Measurements from ENCODE around the gene OXTR.

OXTR gene

DNA sequence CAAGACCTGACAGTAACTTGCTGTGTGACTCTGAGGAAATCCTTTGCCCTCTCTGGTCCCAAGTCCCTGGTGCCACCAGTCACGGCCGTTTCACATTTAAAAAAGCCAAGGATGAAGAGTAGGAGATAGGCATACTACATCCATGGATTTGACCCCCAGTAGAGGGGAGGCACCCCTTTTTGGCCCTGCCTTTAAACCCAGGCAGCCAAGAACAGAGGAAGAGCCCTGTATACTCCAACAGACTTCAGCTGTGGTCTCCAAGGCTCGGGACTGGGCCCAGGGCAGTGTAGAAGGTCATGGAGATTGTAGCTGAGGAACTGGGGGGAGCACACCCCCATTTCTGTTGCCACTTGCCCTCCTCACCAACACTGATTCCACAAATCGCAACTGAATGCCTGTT is 32.1 kb downstream of the OXTR start:
- no peak for TF ChIP-seq CTCF (conservative IDR thresholded peaks at IDR 0.05; ENCODE audit: low read depth, low read length)
- H4K20me1 ChIP-seq (ENCODE audit: insufficient read depth), result no peaks in the 10 kb centered on the region

GRCh38 chr3:8736436-8736835 is 33.0 kb downstream of the OXTR start:
- H3K4me1 ChIP-seq (ENCODE audit: low read depth, poor library complexity, severe bottlenecking), result no peaks in the 10 kb centered on the region

More for the DNA sequence above, 32.1 kb downstream of the OXTR start:
- Histone ChIP-seq H3K27me3 (ENCODE audit: insufficient read depth, low read depth) (no peaks in the 10 kb centered on the region), H3K4me3 (IDR thresholded peaks at IDR 0.05; ENCODE audit: insufficient read depth, low read depth, low read length) (no peak overlapping the region), H3K4me2 (no peak overlapping the region), H3K9ac (no peak overlapping the region), H3K36me3 (ENCODE audit: insufficient read depth) (no peaks in the 10 kb centered on the region), H3K4me1 (ENCODE audit: low read depth, poor library complexity, severe bottlenecking) (no peaks in the 10 kb centered on the region), H3K79me2 (ENCODE audit: insufficient read depth, low read depth) (no peaks in the 10 kb centered on the region), H3K27ac (no peak overlapping the region), H2AFZ (ENCODE audit: low read depth) (no peak overlapping the region)

DNA sequence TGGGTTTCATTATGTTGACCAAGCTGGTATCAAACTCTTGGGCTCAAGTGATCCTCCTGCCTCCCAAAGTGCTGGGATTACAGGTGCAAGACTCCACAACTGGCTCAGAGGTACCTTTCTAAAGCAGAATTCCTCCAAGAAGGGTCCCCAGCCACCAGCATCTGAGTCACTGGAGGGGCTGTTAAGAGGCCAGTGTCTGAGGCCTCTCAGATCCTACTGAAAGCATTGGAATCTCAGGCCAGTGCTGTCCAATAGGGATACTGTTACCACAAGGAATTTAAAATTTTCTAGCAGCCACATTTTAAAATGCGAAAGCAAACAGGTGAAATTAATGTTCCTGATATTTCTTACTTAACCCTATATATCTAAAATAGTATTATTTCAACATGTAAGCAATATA is 34.5 kb downstream of the OXTR start:
- Histone ChIP-seq H3K27me3 (ENCODE audit: insufficient read depth, low read depth) (no peaks in the 10 kb centered on the region), H3K27ac (no peak overlapping the region), H3K4me1 (ENCODE audit: low read depth, poor library complexity, severe bottlenecking) (no peaks in the 10 kb centered on the region), H3K9ac (no peak overlapping the region), H3K36me3 (ENCODE audit: insufficient read depth) (no peaks in the 10 kb centered on the region), H3K4me2 (no peak overlapping the region), H2AFZ (ENCODE audit: low read depth) (no peak overlapping the region), H3K79me2 (ENCODE audit: insufficient read depth, low read depth) (no peaks in the 10 kb centered on the region), H3K4me3 (IDR thresholded peaks at IDR 0.05; ENCODE audit: insufficient read depth, low read depth, low read length) (no peak overlapping the region), H4K20me1 (ENCODE audit: insufficient read depth) (no peaks in the 10 kb centered on the region)
- TF ChIP-seq CTCF (conservative IDR thresholded peaks at IDR 0.05; ENCODE audit: low read depth, low read length), result no peak

More at GRCh38 chr3:8736436-8736835, 33.0 kb downstream of the OXTR start:
- Histone ChIP-seq H2AFZ (ENCODE audit: low read depth) (no peak overlapping the region), H4K20me1 (ENCODE audit: insufficient read depth) (no peaks in the 10 kb centered on the region), H3K36me3 (ENCODE audit: insufficient read depth) (no peaks in the 10 kb centered on the region), H3K4me3 (IDR thresholded peaks at IDR 0.05; ENCODE audit: insufficient read depth, low read depth, low read length) (no peak overlapping the region), H3K9ac (no peak overlapping the region), H3K79me2 (ENCODE audit: insufficient read depth, low read depth) (no peaks in the 10 kb centered on the region), H3K27me3 (ENCODE audit: insufficient read depth, low read depth) (no peaks in the 10 kb centered on the region), H3K4me2 (no peak overlapping the region), H3K27ac (no peak overlapping the region)
- TF ChIP-seq CTCF (conservative IDR thresholded peaks at IDR 0.05; ENCODE audit: low read depth, low read length), result no peak

DNA sequence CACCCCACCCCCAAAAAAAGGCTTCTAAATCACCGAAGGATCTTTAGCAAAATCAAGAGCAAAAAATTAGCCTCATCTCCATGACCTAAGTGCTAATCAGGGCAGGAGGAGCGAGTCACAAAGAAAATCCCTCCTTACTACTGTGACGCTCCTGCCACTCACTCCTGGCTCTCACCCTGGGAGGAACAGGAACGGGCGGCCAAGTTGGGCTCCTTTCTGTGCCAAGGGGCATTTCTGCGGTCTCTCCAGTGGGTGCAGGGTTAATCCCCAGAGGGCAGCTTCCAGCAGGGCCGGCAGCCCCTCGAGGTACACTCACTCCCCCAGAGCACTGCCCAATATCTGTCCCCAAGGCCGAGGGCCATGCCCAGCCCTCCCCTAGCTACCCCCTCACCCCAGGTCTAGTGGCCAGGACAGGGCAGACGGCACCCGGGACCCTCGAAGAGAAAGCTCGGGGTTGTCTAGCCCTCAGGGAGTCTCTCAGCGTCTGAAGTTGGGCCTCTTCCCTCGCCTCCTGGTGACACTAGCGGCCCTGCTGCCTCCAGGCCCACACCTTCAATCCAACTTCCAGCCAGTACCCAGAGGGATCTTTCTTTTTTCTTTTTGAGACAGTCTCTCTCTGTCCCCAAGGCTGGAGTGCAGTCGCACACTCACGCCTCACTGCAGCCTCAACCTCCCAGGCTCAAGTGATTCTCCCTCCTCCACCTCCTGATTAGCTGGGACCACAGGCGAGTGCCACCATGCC is 35.1 kb downstream of the OXTR start:
- H3K79me2 ChIP-seq (ENCODE audit: insufficient read depth, low read depth), result no peaks in the 10 kb centered on the region
- H3K4me3 ChIP-seq (IDR thresholded peaks at IDR 0.05; ENCODE audit: insufficient read depth, low read depth, low read length), result no peak overlapping the region
- no peak for TF ChIP-seq CTCF (conservative IDR thresholded peaks at IDR 0.05; ENCODE audit: low read depth, low read length)
- H4K20me1 ChIP-seq (ENCODE audit: insufficient read depth), result no peaks in the 10 kb centered on the region
- no peaks in the 10 kb centered on the region for H3K4me1 ChIP-seq (ENCODE audit: low read depth, poor library complexity, severe bottlenecking)
- H3K4me2 ChIP-seq, result no peak overlapping the region
- H3K36me3 ChIP-seq (ENCODE audit: insufficient read depth), result no peaks in the 10 kb centered on the region
- no peak overlapping the region for H3K9ac ChIP-seq
- no peaks in the 10 kb centered on the region for H3K27me3 ChIP-seq (ENCODE audit: insufficient read depth, low read depth)
- H3K27ac ChIP-seq, result no peak overlapping the region
- H2AFZ ChIP-seq (ENCODE audit: low read depth), result no peak overlapping the region

Data from KMS-11 (cell line).